ENCODE results near the gene RRP1B.
A peak's percentile ranks its signal among the peaks of the same experiment; 100 is the strongest.

Gene RRP1B

GRCh38 chr21:43728154-43728466 lies 68.8 kb downstream of the RRP1B start:
- TF ChIP-seq USF1 (IDR thresholded peaks at IDR 0.05) (peak; percentile 36; the same call in 1 of the 2 replicates), FOXM1 (IDR thresholded peaks at IDR 0.05; ENCODE audit: borderline replicate concordance, low read depth) (no peak)

GRCh38 chr21:43728467-43729390 lies 69.4 kb downstream of the RRP1B start:
- TF ChIP-seq FOXM1 (IDR thresholded peaks at IDR 0.05; ENCODE audit: borderline replicate concordance, low read depth) (no peak), CREB1 (IDR thresholded peaks at IDR 0.05; ENCODE audit: low read depth) (no peak), CEBPB (IDR thresholded peaks at IDR 0.05) (0 out of 2 replicates have a peak, but pooled peaks have one; percentile 3), TEAD4 (IDR thresholded peaks at IDR 0.05) (peak; percentile 64), TCF12 (IDR thresholded peaks at IDR 0.05; ENCODE audit: low read depth) (peak; percentile 68; the same call in 1 of the 2 replicates), ZBTB7A (IDR thresholded peaks at IDR 0.05; ENCODE audit: low read depth) (no peak), REST (IDR thresholded peaks at IDR 0.05; ENCODE audit: low read depth) (no peak), RAD21 (IDR thresholded peaks at IDR 0.05; ENCODE audit: low read depth) (no peak), EGR1 (IDR thresholded peaks at IDR 0.05) (peak; percentile 25; the same call in 1 of the 2 replicates), YY1 (IDR thresholded peaks at IDR 0.05; ENCODE audit: low read depth) (no peak; the same call in 1 of the 2 replicates), TAF1 (IDR thresholded peaks at IDR 0.05; ENCODE audit: low read depth) (no peak), USF1 (IDR thresholded peaks at IDR 0.05) (peak; percentile 83), MAX (IDR thresholded peaks at IDR 0.05) (peak; percentile 94), EP300 (IDR thresholded peaks at IDR 0.05; ENCODE audit: borderline replicate concordance) (peak; percentile 72), NFIC (IDR thresholded peaks at IDR 0.05) (peak; percentile 71)

- TF ChIP-seq TEAD4 (IDR thresholded peaks at IDR 0.05), result no peak
- TF ChIP-seq MAX (IDR thresholded peaks at IDR 0.05), result no peak
- no peak for TF ChIP-seq ZBTB7A (IDR thresholded peaks at IDR 0.05; ENCODE audit: low read depth)
- no peak for TF ChIP-seq REST (IDR thresholded peaks at IDR 0.05; ENCODE audit: low read depth)
- TF ChIP-seq RAD21 (IDR thresholded peaks at IDR 0.05; ENCODE audit: low read depth), result no peak
- no peak for TF ChIP-seq USF1 (IDR thresholded peaks at IDR 0.05)
- no peak for TF ChIP-seq TAF1 (IDR thresholded peaks at IDR 0.05; ENCODE audit: low read depth)
- no peak for TF ChIP-seq TCF12 (IDR thresholded peaks at IDR 0.05; ENCODE audit: low read depth)
- TF ChIP-seq CREB1 (IDR thresholded peaks at IDR 0.05; ENCODE audit: low read depth), result no peak
Measured at GRCh38 chr21:43731476-43731875, 72.1 kb downstream of the RRP1B start.

GRCh38 chr21:43731891-43732711 lies 72.7 kb downstream of the RRP1B start:
- no peak for TF ChIP-seq REST (IDR thresholded peaks at IDR 0.05; ENCODE audit: low read depth)
- TF ChIP-seq NFIC (IDR thresholded peaks at IDR 0.05), result peak; percentile 69
- TF ChIP-seq TCF12 (IDR thresholded peaks at IDR 0.05; ENCODE audit: low read depth), result 0 out of 2 replicates have a peak, but pooled peaks have one; percentile 29
- TF ChIP-seq CEBPB (IDR thresholded peaks at IDR 0.05), result peak; percentile 52; the same call in 1 of the 2 replicates
